Hepatocyte (in vitro differentiated cells): ENCODE results near the gene FAR2. TPM values are rescaled to one million over a fixed set of nuclear protein-coding genes. Genes with fewer than 3 reads are reported as not detected.
A peak's percentile ranks its signal among the peaks of the same experiment; 100 is the strongest.

Experiments used
- DNase-seq: peaks from one replicate; pipeline ENCODE4 v3.0.0-alpha.2; 2016; ENCODE audit warnings: low spot score
- H2AFZ ChIP-seq: fragments of 200-600 bp; sonication (generic); 2 replicates; pipeline ENCODE4 v1.6.0; 2016; ENCODE audit warnings: antibody characterized with exemption, mild to moderate bottlenecking
- H3K27ac ChIP-seq: fragments of 200-600 bp; sonication (generic); 2 replicates; pipeline ENCODE4 v1.5.1; 2016; ENCODE audit warnings: mild to moderate bottlenecking
- H3K27me3 ChIP-seq: fragments of 200-600 bp; sonication (generic); 2 replicates; pipeline ENCODE4 v1.6.1; 2016
- H3K36me3 ChIP-seq: fragments of 200-600 bp; sonication (generic); replicated peaks from 2 replicates; pipeline ENCODE4 v1.5.1; 2016; ENCODE audit warnings: low read depth; ENCODE audit not compliant: insufficient read depth
- H3K4me1 ChIP-seq: fragments of 200-600 bp; sonication (generic); 2 replicates; pipeline ENCODE4 v1.5.1; 2016; ENCODE audit warnings: mild to moderate bottlenecking, moderate library complexity; ENCODE audit not compliant: insufficient read depth
- H3K4me2 ChIP-seq: fragments of 200-600 bp; sonication (generic); 2 replicates; pipeline ENCODE4 v1.6.0; 2016
- H3K4me3 ChIP-seq: fragments of 200-600 bp; sonication (generic); 2 replicates; pipeline ENCODE4 v1.5.1; 2016; ENCODE audit warnings: mild to moderate bottlenecking
- H3K79me2 ChIP-seq: fragments of 200-600 bp; sonication (generic); 2 replicates; pipeline ENCODE4 v1.6.0; 2017; ENCODE audit warnings: mild to moderate bottlenecking
- H3K9me2 ChIP-seq: fragments of 200-600 bp; sonication (generic); replicated peaks from 2 replicates; pipeline ENCODE4 v1.6.0; 2017; ENCODE audit warnings: mild to moderate bottlenecking; ENCODE audit not compliant: insufficient read depth
- H3K9me3 ChIP-seq: fragments of 200-600 bp; sonication (generic); 2 replicates; pipeline ENCODE4 v1.5.1; 2016; ENCODE audit warnings: low read depth, mild to moderate bottlenecking
- H4K20me1 ChIP-seq: fragments of 200-600 bp; sonication (generic); 2 replicates; pipeline ENCODE4 v1.6.0; 2016; ENCODE audit warnings: mild to moderate bottlenecking; ENCODE audit not compliant: insufficient read depth, poor library complexity, severe bottlenecking
- EZH2 ChIP-seq: fragments of 200-600 bp; sonication (generic); IDR thresholded peaks from 2 replicates; pipeline ENCODE4 v1.6.1; 2016; ENCODE audit warnings: antibody characterized with exemption, mild to moderate bottlenecking, borderline replicate concordance
- EZH2phosphoT487 ChIP-seq: fragments of 200-600 bp; sonication (generic); IDR thresholded peaks from one replicate; pipeline ENCODE4 v1.6.1; 2018; ENCODE audit warnings: antibody characterized with exemption, mild to moderate bottlenecking, low read depth, moderate library complexity; ENCODE audit not compliant: unreplicated experiment, severe bottlenecking
- WGBS: methylation state at CpG from one replicate; pipeline ENCODE4 v1.1.6; 2016; ENCODE audit warnings: low lambda C conversion rate; ENCODE audit errors: missing lambda C conversion rate; 5-methylcytosine and 5-hydroxymethylcytosine counted together
- polyA plus RNA-seq: library from polyadenylated mRNA; unstranded; fragments of >200 nt; fragmentation: Nextera tagmentation; extraction: Ambion mirVana; gene quantifications from 2 replicates; pipeline ENCODE4 v1.2.1, GENCODE V29; 2016
- total RNA-seq: library from RNA; depleted of rRNA; stranded (reverse); fragments of >200 nt; gene quantifications from 2 replicates; pipeline ENCODE4 v1.2.3, GENCODE V29; 2014
- TF ChIP-seq, protein P1 (sequence below): fragments of 200-600 bp; sonication (generic); IDR thresholded peaks from 2 replicates; pipeline ENCODE4 v1.5.1; 2016; ENCODE audit warnings: antibody characterized with exemption, mild to moderate bottlenecking; ENCODE audit not compliant: poor library complexity

Gene FAR2
- total and polyA plus RNA-seq, 2 experiments from 2014 or later, result 2.4 to 5.2 TPM

DNA sequence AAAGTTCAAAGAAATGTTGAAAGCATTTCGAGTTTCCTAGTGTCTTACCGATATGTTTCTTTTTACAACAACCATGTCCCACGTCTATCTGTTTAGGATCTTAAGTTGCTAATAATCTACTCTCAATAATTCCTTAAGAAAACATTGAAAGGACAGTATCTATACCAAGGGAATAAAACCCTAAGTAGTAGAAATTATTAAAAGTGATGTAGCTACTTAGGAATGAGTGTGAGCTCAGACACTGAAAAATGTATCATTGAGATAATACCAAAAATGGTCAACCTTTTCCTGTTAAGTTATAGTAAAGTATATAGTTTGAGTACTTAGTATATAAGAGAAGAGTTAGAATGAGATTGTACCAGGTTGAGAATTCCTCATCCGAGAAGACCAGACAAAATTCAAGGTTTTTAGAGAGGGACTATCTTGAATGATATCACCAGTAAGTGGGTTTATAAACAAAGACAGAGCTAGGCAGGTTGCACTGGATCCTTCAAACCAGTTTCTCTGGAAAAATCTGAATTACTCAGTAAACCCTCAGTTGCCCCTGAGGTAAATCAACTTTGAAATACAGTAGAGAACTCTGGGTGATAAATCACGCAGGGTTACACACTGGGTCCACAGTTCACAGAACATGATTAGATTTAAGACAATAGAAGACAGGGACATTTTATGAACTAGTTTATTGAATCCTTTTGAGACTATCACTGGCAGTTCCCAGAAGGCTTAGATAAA is 135.1 kb downstream of the FAR2 start:
- no peaks in the 10 kb centered on the region for H3K79me2 ChIP-seq
- no peaks in the 10 kb centered on the region for H3K9me2 ChIP-seq
- WGBS, result 80% methylated on average over 5 of the region's 5 CpGs
- H3K4me3 ChIP-seq, result no peak overlapping the region
- H3K4me1 ChIP-seq, result no peaks in the 10 kb centered on the region
- H3K4me2 ChIP-seq, result no peak overlapping the region
- H3K27ac ChIP-seq, result peak overlapping the region; percentile 41
- no peaks in the 10 kb centered on the region for H4K20me1 ChIP-seq
- no peaks in the 10 kb centered on the region for H3K9me3 ChIP-seq
- DNase-seq, result no peak
- H3K36me3 ChIP-seq, result no peaks in the 10 kb centered on the region
- no peaks in the 10 kb centered on the region for H3K27me3 ChIP-seq
- TF ChIP-seq, protein P1, sequence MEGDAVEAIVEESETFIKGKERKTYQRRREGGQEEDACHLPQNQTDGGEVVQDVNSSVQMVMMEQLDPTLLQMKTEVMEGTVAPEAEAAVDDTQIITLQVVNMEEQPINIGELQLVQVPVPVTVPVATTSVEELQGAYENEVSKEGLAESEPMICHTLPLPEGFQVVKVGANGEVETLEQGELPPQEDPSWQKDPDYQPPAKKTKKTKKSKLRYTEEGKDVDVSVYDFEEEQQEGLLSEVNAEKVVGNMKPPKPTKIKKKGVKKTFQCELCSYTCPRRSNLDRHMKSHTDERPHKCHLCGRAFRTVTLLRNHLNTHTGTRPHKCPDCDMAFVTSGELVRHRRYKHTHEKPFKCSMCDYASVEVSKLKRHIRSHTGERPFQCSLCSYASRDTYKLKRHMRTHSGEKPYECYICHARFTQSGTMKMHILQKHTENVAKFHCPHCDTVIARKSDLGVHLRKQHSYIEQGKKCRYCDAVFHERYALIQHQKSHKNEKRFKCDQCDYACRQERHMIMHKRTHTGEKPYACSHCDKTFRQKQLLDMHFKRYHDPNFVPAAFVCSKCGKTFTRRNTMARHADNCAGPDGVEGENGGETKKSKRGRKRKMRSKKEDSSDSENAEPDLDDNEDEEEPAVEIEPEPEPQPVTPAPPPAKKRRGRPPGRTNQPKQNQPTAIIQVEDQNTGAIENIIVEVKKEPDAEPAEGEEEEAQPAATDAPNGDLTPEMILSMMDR, result no peak
- TF ChIP-seq EZH2 (no peak), EZH2phosphoT487 (no peak)
- no peak overlapping the region for H2AFZ ChIP-seq

DNA sequence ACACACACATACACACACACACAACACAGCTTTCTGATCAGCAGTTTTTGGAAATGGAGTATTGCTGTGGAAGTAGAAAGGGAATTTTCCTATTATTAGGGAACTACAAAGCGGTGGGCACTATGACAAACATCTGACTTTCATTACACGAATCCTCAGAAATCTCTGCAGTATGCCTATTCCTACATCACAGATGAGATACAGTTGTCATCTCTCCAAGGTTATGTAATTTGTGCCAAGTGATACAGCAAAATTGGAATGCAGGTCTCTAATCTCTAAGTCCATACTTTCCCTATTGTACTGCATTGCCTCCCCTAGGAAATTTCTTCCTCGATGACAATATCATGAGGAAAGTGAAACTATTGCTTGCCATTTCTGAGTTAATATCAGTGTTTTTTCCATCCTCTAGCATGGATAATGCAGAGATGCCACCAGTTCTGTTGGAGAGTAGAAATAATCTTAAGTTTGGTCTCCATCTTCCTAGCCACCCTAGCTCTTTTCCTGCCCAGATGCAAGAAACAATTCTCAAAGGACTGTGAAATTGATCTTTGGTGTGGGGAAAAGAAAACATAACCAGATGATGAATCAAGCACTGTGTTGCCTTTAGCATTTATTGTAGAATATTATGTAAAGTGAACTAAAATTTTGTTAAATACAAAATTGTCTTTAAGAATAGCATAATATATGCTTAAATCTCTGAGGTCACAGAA is 137.2 kb downstream of the FAR2 start:
- Histone ChIP-seq H3K4me3 (no peak overlapping the region), H3K79me2 (no peaks in the 10 kb centered on the region), H4K20me1 (no peaks in the 10 kb centered on the region), H3K27ac (no peak overlapping the region), H3K9me2 (no peaks in the 10 kb centered on the region), H3K9me3 (no peaks in the 10 kb centered on the region), H3K36me3 (no peaks in the 10 kb centered on the region), H3K4me2 (no peak overlapping the region), H3K4me1 (no peaks in the 10 kb centered on the region), H2AFZ (no peak overlapping the region), H3K27me3 (no peaks in the 10 kb centered on the region)
- WGBS, result 82% methylated on average over 3 of the region's 3 CpGs
- DNase-seq, result no peak
- TF ChIP-seq, protein P1, result no peak
- no peak for TF ChIP-seq EZH2
- no peak for TF ChIP-seq EZH2phosphoT487

DNA sequence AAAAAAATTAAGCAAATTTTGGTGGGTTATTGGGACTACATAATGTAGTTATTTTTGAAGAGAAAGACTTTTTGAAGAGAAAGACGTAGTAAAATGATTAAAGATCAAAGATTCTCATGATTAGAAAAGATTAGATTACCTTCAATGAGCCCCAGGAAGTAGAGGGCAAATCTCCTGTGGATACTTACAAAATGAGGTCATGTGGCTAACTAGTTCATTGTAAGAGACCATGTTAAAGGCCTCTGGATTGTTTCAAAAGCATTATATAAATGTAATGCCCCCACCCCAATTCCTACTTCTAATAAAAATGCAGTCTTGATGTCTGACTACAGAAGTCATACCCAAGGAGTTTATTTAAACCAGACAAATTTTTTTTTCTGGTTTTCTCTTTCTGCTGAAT is 138.5 kb downstream of the FAR2 start:
- Histone ChIP-seq H3K4me1 (no peaks in the 10 kb centered on the region), H2AFZ (peak overlapping the region; percentile 24), H3K36me3 (no peaks in the 10 kb centered on the region), H3K9me3 (no peaks in the 10 kb centered on the region), H4K20me1 (no peaks in the 10 kb centered on the region), H3K4me2 (no peak overlapping the region), H3K79me2 (no peaks in the 10 kb centered on the region), H3K4me3 (no peak overlapping the region), H3K27me3 (no peaks in the 10 kb centered on the region), H3K9me2 (no peaks in the 10 kb centered on the region), H3K27ac (no peak overlapping the region)
- DNase-seq, result no peak
- TF ChIP-seq EZH2, result no peak
- TF ChIP-seq EZH2phosphoT487, result no peak
- TF ChIP-seq, protein P1, result no peak
- 28% methylated on average over 1 of the region's 1 CpG for WGBS
